C4-2B (cell line): ENCODE results near the gene ANKRD11.

Experiments used
- ZFX ChIP-seq: fragments of 450-650 bp; IDR thresholded peaks from 2 replicates; pipeline ENCODE4 v1.6.1; 2017
- TF ChIP-seq, protein P1 (sequence below): fragments of 450-650 bp; conservative IDR thresholded peaks from 2 replicates; pipeline ENCODE4 v1.5.1; 2017; ENCODE audit warnings: mild to moderate bottlenecking

DNA sequence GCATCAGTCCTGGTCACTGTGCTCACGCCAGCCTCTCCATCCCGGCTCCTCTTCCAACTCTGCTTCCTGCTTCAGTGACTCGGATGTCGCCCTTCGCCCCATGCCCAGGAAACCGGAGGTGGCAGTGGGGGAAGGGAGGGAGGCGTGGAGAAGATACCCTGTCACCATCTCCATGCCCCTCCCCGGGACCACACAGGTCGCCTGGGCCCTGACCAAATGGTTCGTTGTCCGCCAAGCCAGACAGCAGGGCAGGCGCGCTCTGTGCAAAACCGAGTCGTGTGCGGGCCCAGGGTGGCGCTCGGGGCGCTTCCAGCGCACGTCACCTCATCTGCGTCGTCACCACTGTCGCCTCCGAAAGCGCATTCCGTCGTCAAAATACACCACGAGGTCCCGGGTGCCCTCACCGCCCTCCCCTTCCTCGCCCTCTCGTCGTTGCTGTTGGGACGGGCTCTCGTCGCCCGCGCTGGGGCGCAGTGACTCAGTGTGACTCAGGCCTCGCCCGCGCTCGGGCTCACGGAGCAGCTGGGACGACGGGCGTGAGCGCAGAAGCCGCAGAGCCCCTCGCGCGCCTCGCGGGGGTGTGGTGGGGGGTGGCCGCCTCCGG lies 233.6 kb downstream of the ANKRD11 start:
- TF ChIP-seq, protein P1, sequence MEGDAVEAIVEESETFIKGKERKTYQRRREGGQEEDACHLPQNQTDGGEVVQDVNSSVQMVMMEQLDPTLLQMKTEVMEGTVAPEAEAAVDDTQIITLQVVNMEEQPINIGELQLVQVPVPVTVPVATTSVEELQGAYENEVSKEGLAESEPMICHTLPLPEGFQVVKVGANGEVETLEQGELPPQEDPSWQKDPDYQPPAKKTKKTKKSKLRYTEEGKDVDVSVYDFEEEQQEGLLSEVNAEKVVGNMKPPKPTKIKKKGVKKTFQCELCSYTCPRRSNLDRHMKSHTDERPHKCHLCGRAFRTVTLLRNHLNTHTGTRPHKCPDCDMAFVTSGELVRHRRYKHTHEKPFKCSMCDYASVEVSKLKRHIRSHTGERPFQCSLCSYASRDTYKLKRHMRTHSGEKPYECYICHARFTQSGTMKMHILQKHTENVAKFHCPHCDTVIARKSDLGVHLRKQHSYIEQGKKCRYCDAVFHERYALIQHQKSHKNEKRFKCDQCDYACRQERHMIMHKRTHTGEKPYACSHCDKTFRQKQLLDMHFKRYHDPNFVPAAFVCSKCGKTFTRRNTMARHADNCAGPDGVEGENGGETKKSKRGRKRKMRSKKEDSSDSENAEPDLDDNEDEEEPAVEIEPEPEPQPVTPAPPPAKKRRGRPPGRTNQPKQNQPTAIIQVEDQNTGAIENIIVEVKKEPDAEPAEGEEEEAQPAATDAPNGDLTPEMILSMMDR: no peak
- TF ChIP-seq ZFX: no peak
